MCF 10A (cell line): ENCODE measurements around the gene DLX3. TPM values are rescaled to one million over a fixed set of nuclear protein-coding genes. Genes with fewer than 3 reads are reported as not detected.

ENCODE experiments used
- BruUV-seq: library from RNA; stranded (reverse); fragments of 400-500 nt; replicated peaks from 2 replicates; lab custom pipeline; 2021; lab: Mats Ljungman, UMichigan
- CTCF ChIA-PET: fragments of 300-600 bp; sonication (Branson Sonifier 250); formaldehyde crosslinking; extraction: SDS; loops from one replicate; lab custom pipeline; 2021; ENCODE audit warnings: antibody characterized with exemption, inconsistent platforms; lab: Yijun Ruan, JAX
- POLR2A ChIA-PET: fragments of 300-600, 350-650 bp; sonication (Branson Sonifier 250); formaldehyde crosslinking; extraction: SDS; loops from one replicate; lab custom pipeline; 2020; ENCODE audit warnings: antibody characterized with exemption, inconsistent platforms; lab: Yijun Ruan, JAX
- DNase-seq: peaks from one replicate; pipeline ENCODE4 v3.0.0-alpha.2; 2018; ENCODE audit not compliant: unreplicated experiment
- H3K27ac Mint-ChIP-seq: one replicate; pipeline ENCODE4 v1.8.0; 2022; ENCODE audit warnings: mild to moderate bottlenecking, low read depth, mixed read lengths; ENCODE audit not compliant: unreplicated experiment
- H3K27me3 Mint-ChIP-seq: one replicate; pipeline ENCODE4 v1.8.0; 2022; ENCODE audit warnings: mixed read lengths; ENCODE audit not compliant: insufficient read depth, unreplicated experiment
- H3K36me3 Mint-ChIP-seq: one replicate; pipeline ENCODE4 v1.8.0; 2022; ENCODE audit warnings: mild to moderate bottlenecking, moderate library complexity, mixed read lengths; ENCODE audit not compliant: insufficient read depth, unreplicated experiment
- H3K4me1 Mint-ChIP-seq: one replicate; pipeline ENCODE4 v1.8.0; 2022; ENCODE audit warnings: mixed read lengths; ENCODE audit not compliant: insufficient read depth, unreplicated experiment
- H3K4me3 Mint-ChIP-seq: one replicate; pipeline ENCODE4 v1.8.0; 2022; ENCODE audit warnings: mild to moderate bottlenecking, moderate library complexity, mixed read lengths; ENCODE audit not compliant: unreplicated experiment
- H3K9me3 Mint-ChIP-seq: one replicate; pipeline ENCODE4 v1.8.0; 2022; ENCODE audit warnings: mixed read lengths; ENCODE audit not compliant: unreplicated experiment
- CTCF ChIP-seq: fragments of 200-600 bp; IDR thresholded peaks from one replicate; pipeline ENCODE4 v1.8.0; 2022; ENCODE audit warnings: antibody characterized with exemption, mild to moderate bottlenecking; ENCODE audit not compliant: unreplicated experiment
- intact Hi-C: fragments of 100-400 bp; cut with micrococcal nuclease; formaldehyde crosslinking; loops from 2 replicates; pipeline ENCODE4 v1.14.1; 2022
- total RNA-seq: library from RNA; stranded (reverse); gene quantifications from 2 replicates; pipeline ENCODE4 v1.2.3, GENCODE V29; 2022

Gene DLX3
- total RNA-seq, 1 experiment from 2014 or later: not detected

GRCh38 chr17:50036455-50037261 lies 41.6 kb upstream of the DLX3 start:
- TF ChIP-seq CTCF: no peak
- Mint-ChIP-seq H3K4me1 (peaks cover 27% of the 10 kb centered on the region), H3K36me3 (no peaks in the 10 kb centered on the region), H3K27ac (peak overlapping the region; percentile 84), H3K9me3 (no peaks in the 10 kb centered on the region), H3K4me3 (no peak overlapping the region), H3K27me3 (no peaks in the 10 kb centered on the region)
- POLR2A ChIA-PET: interaction anchor here (0.7 to 15.8 kb wide), 3 partner anchors 18 to 28 kb away, joined by 3 to 329 read pairs (median 3); partner anchors contain the start of gene ITGA3
- intact Hi-C loops: no loop called here
- BruUV-seq: no TSS peak
- CTCF ChIA-PET: interaction anchor here (0.8 to 1.1 kb wide), 3 partner anchors 10 to 57 kb away, joined by 3 to 5 read pairs (median 3); no protein-coding TSS in a partner anchor
- no peak for DNase-seq

GRCh38 chr17:50035945-50036344 lies 40.9 kb upstream of the DLX3 start:
- Mint-ChIP-seq H3K36me3 (no peaks in the 10 kb centered on the region), H3K4me1 (peaks cover 27% of the 10 kb centered on the region), H3K4me3 (no peak overlapping the region), H3K27ac (no peak overlapping the region), H3K27me3 (no peaks in the 10 kb centered on the region), H3K9me3 (no peaks in the 10 kb centered on the region)
- POLR2A ChIA-PET: interaction anchor here (1.0 to 15.8 kb wide), 3 partner anchors 11 to 29 kb away, joined by 3 to 329 read pairs (median 3); partner anchors contain the start of gene ITGA3
- intact Hi-C loops: no loop called here
- DNase-seq: no peak
- BruUV-seq: no TSS peak
- TF ChIP-seq CTCF: no peak
- CTCF ChIA-PET: interaction anchor here (0.5 to 1.1 kb wide), 4 partner anchors 10 to 338 kb away, joined by 3 to 5 read pairs (median 4); no protein-coding TSS in a partner anchor

- CTCF ChIA-PET: interaction anchor here (0.5 to 1.1 kb wide), 3 partner anchors 46 to 338 kb away, joined by 3 to 5 read pairs (median 4); no protein-coding TSS in a partner anchor
- POLR2A ChIA-PET: interaction anchor here (1.0 to 15.8 kb wide), 3 partner anchors 12 to 30 kb away, joined by 3 to 329 read pairs (median 3); partner anchors contain the start of gene ITGA3
Observed at GRCh38 chr17:50035421-50035879, 40.4 kb upstream of the DLX3 start.

More at GRCh38 chr17:50035421-50035879, 40.4 kb upstream of the DLX3 start:
- BruUV-seq: no TSS peak
- no peak for TF ChIP-seq CTCF
- Mint-ChIP-seq H3K27ac (no peak overlapping the region), H3K4me3 (no peak overlapping the region), H3K27me3 (no peaks in the 10 kb centered on the region), H3K36me3 (no peaks in the 10 kb centered on the region), H3K9me3 (no peaks in the 10 kb centered on the region), H3K4me1 (peaks cover 27% of the 10 kb centered on the region)
- intact Hi-C loops: no loop called here
- DNase-seq: no peak
